Fibroblast of skin of back (primary cell): ENCODE measurements around the gene GIGYF1.
"Not testable (repeated sequence)": the region's sequence is repeated elsewhere in the genome, so short reads cannot be mapped to it uniquely, and the experiment has no call there.

Source experiments
- DNase-seq: peaks from one replicate; pipeline ENCODE4 v3.0.0-alpha.2; 2013

The GIGYF1 gene

DNA sequence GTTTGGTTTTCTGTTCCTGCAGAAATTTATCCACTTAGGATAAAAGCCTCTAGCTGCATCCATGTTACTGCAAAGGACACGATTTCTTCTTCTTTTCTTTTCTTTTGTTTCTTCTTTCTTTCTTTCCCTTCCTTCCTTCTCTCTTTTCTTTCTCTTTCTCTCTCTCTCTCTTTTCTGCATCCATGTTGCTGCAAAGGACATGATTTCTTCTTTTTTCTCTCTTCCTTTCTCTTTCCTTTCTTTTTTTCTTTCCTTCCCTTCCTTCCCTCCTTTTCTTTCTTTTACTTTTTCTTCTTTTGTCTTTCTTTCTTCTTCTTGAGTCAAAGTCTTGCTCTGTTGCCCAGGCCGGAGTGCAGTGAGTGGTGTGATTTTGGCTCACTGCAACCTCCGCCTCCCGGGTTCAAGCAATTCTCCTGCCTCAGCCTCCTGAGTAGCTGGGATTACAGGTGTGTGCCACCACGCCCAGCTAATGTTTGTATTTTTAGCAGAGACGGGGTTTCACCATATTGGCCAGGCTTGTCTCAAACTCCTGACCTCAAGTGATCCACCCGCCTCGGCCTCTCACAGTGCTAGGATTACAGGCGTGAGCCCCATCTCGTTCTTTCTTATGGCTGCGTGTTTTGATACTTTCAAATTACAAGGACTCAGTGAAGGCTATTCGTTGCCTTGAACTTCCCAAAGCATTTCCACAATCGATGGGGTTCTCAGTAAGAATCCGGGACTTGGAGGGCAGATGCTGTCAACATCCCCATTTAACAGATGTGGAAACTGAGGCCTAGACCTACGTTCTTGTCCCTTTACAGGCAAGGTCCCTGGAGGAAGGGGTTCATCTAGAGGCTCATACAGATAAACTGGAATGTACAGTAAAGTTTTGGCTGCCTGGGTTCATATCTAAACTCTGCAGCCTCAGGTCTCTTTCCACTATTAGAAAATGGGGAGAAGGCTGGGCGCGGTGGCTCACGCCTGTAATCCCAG is 22.4 kb downstream of the GIGYF1 start:
- no peak for DNase-seq

DNA sequence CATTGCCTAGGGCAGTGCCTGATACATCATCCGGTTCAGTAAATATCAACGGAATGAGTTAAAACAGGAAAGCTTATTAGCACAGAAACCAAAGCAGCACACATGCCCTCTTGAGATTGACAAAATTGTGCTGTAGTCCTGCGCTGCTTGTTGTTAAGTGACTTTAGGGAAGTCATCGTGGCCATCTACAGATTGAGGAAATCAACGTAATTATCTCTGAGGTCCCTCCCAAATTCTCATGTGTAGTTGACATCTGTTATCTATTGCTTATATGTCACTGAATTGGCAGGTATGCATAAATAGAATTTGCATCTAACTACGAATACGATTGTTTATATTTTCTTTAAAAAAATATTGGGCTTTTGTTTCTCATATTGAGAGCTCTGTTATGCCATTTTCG is 24.0 kb downstream of the GIGYF1 start:
- no peak for DNase-seq

GRCh38 chr7:100669106-100669505 is 24.9 kb downstream of the GIGYF1 start:
- DNase-seq, result not testable (repeated sequence)

DNA sequence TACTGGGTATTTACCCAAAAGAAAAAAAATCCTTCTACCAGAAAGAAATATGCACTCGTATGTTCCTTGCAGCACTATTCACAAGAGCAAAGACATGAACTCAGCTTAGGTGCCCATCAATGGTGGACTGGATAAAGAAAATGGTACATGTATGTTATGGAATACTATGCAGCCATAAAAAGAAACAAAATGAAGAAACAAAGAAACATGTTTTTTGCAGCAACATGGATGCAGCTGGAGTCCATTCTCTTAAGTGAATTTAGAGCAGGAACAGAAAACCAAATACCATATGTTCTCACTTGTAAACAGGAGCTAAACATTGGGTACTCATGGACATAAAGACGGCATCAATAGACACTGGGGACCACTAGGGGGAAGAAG is 26.0 kb downstream of the GIGYF1 start:
- no peak for DNase-seq

DNA sequence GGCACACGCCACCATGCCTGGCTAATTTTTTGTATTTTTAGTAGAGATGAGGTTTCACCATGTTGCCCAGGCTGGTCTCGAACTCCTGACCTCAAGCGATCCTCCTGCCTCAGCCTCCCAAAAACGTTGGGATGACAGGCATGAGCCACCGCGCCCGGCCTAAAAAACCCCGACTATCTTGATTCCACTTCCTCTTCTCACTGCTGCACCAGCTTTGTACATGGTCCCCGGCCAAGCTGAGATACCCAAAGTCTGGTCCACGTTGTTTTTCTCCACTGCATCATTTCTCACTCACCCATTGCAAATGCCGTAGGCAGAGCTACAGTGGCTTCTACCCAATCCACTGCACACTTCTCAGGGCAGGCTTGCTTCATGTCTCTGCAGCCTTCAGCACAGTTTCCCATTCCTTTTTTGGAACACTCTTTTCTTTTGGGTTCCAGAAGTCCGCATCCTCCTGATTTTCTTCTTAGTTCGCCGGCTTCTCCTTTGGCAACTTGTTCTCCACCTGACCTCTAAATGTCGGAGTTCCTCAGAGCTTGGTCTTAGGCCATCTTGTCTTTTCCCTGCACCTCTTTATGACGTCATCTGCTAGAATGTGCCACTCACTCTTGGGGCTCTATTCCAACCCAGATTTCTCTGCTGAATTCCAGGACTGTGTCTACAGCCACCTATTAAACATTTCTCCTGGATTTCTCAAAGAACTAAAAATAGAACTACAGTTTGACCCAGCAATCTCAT is 26.6 kb downstream of the GIGYF1 start:
- no peak for DNase-seq

GRCh38 chr7:100665168-100665726 is 28.8 kb downstream of the GIGYF1 start:
- DNase-seq, result no peak

DNA sequence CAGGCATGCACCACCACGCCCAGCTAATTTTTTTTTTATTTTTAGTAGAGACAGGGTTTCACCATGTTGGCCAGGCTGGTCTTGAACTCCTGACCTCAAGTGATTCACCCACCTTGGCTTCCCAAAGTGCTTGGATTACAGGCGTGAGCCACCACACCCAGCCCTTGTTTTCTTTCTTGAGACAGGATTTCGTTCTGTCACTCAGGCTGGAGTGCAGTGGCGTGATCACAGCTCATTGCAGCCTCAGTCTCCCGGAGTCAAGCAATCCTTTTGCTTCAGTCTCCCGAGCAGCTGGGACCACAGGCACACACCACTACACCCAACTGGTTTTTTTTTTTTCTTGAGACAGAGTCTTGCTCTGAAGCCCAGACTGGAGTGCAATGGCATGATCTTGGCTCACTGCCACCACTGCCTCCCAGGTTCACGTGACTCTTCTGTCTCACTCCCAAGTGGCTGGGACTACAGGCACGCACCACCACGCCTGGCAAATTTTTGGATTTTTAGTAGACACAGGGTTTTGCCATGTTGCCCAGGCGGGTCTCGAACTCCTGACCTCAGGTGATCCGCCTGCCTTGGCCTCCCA is 31.8 kb downstream of the GIGYF1 start:
- DNase-seq, result not testable (repeated sequence)

DNA sequence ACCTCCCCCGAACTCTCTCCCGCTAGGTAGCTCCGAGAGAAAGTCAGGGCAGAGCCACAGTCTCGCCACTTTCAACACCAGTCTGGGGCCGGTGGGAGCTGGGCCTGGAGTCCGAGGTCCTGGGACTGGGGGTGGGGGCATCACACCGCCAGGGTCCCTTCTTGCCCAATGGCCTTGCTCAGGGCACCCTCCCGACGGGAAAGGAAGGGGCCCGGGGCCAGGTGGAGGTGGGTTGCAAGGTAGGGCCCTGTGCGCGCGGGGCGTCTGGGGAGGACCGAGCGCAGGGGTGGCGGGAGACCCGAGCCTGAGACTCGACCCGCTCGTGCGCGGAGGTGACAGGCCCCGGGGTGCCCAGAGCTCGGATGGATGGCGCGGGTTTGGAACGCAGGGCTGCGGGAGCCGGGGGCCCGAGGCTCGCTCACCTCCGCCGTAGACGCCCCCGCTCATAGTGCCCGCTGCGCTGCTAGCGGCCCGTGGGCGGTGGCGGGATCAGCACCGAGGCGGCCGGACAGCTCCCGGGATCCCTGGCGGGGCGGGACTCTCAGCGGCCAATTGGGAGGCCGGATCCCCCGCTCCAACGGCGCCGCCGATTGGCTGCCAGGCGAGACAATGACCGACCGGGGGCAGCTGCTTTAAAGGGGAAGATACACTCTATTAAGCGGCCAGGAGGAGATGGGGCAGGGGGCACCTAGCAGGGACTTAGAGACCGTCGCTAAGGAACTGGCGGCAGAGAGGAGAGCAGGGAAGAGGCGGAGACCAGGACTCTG is 38.0 kb downstream of the GIGYF1 start, which contains the start of gene ACTL6B:
Gene ACTL6B (minus strand): TSS at position 541 of the 767 bp plus-strand sequence. CDS start 94 bp downstream, at position 447.
- DNase-seq, result peak; percentile 59

- no peak for DNase-seq
Observed at GRCh38 chr7:100654908-100655831, 38.9 kb downstream of the GIGYF1 start.

- no peak for DNase-seq
Observed at GRCh38 chr7:100649826-100650565, 44.1 kb downstream of the GIGYF1 start.

DNA sequence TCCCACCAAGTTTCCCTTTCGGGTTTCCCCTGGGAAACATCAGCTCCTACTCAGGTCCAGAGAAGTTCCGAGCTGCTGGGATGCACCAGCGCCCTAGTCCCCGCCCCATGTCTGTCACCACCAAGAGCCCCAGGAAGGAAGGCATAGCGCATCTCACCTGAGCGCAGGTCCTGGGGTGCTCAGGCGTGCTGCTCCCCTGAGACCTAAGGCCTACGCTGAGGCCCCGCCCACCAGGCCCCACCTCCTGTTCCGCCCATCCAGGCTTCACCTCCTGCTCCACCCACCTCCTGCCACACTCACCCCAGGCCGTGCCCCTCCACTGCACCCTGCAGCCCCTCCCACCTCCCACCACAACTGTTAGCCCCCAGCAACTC is 51.5 kb downstream of the GIGYF1 start:
- DNase-seq, result no peak

DNA sequence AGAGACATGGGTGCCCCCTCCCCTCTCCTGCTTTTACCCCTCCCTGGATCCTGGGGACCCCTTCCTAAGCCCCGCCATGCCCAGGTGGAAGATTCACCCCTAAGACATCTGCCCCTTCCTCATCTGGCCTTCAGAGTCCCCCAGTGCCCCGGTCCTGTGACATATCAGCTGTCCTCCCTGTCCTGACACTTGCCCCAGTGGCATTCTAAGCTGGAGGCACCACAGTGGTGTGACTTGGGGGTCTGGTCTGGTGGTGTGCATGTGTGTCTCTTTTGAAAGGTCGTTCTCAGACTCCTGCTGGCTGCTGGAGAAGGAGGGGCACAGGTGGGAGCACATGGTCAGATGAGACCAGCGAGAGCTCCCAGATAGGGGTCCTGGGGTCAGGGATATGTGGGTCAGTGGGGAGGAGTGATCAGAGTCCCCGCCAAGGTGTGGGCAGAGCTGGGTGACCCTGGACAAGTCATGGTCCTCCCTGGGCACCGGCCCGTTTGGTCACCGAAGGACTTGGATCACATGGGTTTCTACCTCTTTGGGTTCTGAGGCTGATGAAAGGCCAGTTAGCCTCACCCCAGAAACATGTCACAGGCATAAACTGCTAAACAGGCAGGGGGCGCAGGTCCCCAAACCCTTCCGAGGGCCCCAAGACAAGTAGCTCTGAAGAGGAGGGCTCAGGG is 52.1 kb downstream of the GIGYF1 start:
- no peak for DNase-seq

DNA sequence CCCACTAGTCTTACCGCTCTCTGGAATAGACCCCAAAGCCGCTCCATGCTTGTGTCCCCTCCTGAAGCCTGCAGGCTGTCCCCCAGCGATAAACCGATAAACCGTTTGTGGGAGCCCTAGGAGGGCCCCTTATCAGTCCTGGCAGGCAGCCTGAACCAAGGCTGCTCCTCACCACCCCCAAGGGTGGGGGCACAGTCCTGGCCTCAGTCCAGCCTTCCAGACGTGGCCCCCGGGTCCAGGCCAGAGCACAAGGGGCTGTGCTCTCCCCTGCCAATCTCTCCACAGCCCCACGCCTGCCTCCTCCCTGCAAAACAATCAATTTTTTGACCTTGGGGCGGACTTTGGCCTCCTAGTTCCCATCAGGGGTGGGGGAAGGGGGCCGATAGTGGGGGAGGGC is 52.6 kb downstream of the GIGYF1 start, which contains the start of gene TFR2:
Gene TFR2 (minus strand): TSS at position 90 of the 397 bp plus-strand sequence. CDS start 43 bp downstream, at position 47.
- no peak for DNase-seq

DNA sequence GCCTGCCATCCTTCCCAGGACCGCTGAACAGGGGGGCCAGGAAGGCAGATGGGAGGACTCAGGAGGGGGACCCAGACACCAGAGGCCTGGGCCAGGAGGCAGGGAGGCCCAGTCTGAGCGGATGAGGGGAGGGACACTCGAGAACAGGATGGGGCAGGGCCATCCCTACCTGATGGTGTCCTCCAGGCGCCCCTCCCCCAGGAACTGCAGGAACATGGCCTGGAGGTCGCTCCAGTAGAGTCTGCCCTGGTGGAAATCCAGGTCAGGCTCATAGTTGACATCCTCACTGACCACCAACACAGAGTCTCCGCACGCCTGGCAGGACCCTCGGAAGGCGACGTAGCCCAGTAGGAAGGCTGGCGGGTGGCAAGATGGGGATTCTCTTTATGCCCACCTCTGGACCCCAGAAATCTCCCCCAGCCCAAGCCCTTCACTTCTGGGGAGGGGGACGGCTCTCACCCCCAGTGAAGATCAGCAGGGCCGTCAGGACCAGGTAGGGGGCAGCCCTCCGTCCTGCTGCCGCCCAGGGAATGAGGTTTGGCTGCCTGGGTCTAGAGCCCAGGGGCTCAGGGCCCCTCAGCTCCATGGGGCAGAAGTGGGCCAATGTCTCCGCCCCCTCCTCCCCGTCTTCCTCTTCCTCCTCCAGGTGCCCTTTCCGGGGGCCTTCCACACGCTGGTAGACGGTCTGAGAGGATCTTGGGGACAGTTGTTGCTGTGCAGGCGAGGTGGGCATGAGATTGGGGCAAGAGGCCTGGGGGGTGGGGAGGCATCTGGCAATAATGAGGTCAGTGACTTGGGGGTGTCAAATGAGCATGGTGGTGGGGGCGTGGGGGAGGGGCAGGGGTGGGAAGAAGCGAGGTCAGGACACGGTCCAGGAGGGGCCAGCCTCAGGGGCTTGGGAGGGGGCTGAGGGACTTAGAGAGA is 53.3 kb downstream of the GIGYF1 start:
- no peak for DNase-seq

GRCh38 chr7:100639995-100640516 is 54.0 kb downstream of the GIGYF1 start:
- no peak for DNase-seq

GRCh38 chr7:100632951-100633717 is 60.9 kb downstream of the GIGYF1 start:
- DNase-seq, result peak; percentile 53

DNA sequence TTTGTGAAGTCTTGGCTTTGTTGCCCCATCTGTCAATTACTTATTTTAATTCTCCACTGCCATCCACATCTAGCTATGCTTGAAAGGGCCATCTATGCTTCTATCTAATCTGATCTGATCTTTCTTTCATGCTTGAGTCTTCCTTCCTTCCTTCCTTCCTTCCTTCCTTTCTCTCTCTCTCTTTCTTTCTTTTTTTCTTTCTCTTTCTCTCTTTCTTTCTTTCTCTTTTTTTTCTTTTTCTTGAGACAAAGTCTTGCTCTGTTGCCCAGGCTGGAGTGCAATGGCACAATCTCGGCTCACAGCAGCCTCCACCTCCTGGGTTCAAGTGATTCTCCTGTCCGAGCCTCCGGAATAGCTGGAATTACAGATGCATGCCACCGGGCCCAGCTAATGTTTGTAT is 64.0 kb downstream of the GIGYF1 start:
- DNase-seq, result no peak
